Body of pancreas (tissue), 4 donors: ENCODE results near the gene ARHGAP9.

Source experiments
- CTCF ChIP-seq, 7 experiments: fragments of 450-650 bp in 4 of 7; fragments of 200-600 bp in 3 of 7; sonication (generic) in 3 of 7; IDR thresholded peaks; one replicate each; pipeline ENCODE4 v1.5.1; 2016 to 2019; ENCODE audit warnings: antibody characterized with exemption in 7 of 7
- POLR2A ChIP-seq, 3 donors: fragments of 450-650 bp; IDR thresholded peaks; one replicate each; pipeline ENCODE4 v1.6.1; 2016; ENCODE audit warnings: antibody characterized with exemption in 3 of 3, mild to moderate bottlenecking in 2 of 3

GRCh38 chr12:57473392-57473791 lies 6.3 kb downstream of the ARHGAP9 start:
- TF ChIP-seq CTCF (IDR thresholded peaks at IDR 0.05), result no peak
- no peak for TF ChIP-seq POLR2A (IDR thresholded peaks at IDR 0.05)
